Thymus (tissue), 11 donors: ENCODE data around the gene PER1. TPM values are rescaled to one million over a fixed set of nuclear protein-coding genes. Genes with fewer than 3 reads are reported as not detected.

ENCODE experiments used
- DNase-seq, 9 donors: peaks; one replicate each; pipeline ENCODE4 v3.0.0-alpha.2; 2013; ENCODE audit warnings: low spot score in 9 of 9, low read depth in 6 of 9, missing footprints in 1 of 9
- H3K27ac ChIP-seq, 2 donors: one replicate each; pipeline ENCODE4 v1.5.1; 2013; ENCODE audit warnings: control low read depth in 1 of 2, low read depth in 1 of 2, low read length in 1 of 2, mild to moderate bottlenecking in 1 of 2, moderate library complexity in 1 of 2
- H3K27me3 ChIP-seq, 2 donors: one replicate each; pipeline ENCODE4 v1.5.1; 2013; ENCODE audit warnings: low read length in 1 of 2; ENCODE audit not compliant: control insufficient read depth in 2 of 2, insufficient read depth in 1 of 2
- H3K36me3 ChIP-seq, 2 donors: one replicate each; pipeline ENCODE4 v1.5.1; 2013; ENCODE audit warnings: low read length in 1 of 2, mild to moderate bottlenecking in 1 of 2, moderate library complexity in 1 of 2; ENCODE audit not compliant: control insufficient read depth in 2 of 2, insufficient read depth in 2 of 2
- H3K4me1 ChIP-seq, 2 donors: one replicate each; pipeline ENCODE4 v1.5.1; 2013; ENCODE audit warnings: low read length in 2 of 2; ENCODE audit not compliant: control insufficient read depth in 2 of 2, insufficient read depth in 2 of 2
- H3K4me3 ChIP-seq, 2 donors: one replicate each; pipeline ENCODE4 v1.5.1; 2013; ENCODE audit warnings: low read length in 2 of 2, control low read depth in 1 of 2, mild to moderate bottlenecking in 1 of 2
- H3K9me3 ChIP-seq, 2 donors: one replicate each; pipeline ENCODE4 v1.5.1; 2013; ENCODE audit warnings: low read length in 1 of 2, mild to moderate bottlenecking in 1 of 2; ENCODE audit not compliant: control insufficient read depth in 2 of 2, insufficient read depth in 1 of 2
- WGBS: extraction: QIAGEN DNeasy Blood & Tissue Kit; methylation state at CpG from one replicate; pipeline ENCODE4 v1.1.7; 2013; 5-methylcytosine and 5-hydroxymethylcytosine counted together
- polyA plus RNA-seq: library from polyadenylated mRNA; stranded (reverse); fragments of 200-250 nt; gene quantifications from one replicate; pipeline ENCODE4 v1.2.3, GENCODE V29; 2013
- total RNA-seq: library from RNA; stranded (reverse); fragments of 120-200 nt; gene quantifications from one replicate; pipeline ENCODE4 v1.2.4, GENCODE V29; 2013
- donor health status: healthy.

The PER1 gene
- total and polyA plus RNA-seq, 2 donors, result 4.2 to 71.9 TPM

GRCh38 chr17:8119581-8120519, 32.4 kb downstream of the PER1 start:
- WGBS, result 1% methylated on average over 28 of the region's 28 CpGs
- peak; percentile 65 to 93 (median 85) for DNase-seq
- H3K4me1 ChIP-seq, result peaks cover 31 to 65% of the 10 kb centered on the region in 2 donors
- peaks cover 67 to 93% of the 10 kb centered on the region in 2 donors for H3K27me3 ChIP-seq
- H3K27ac ChIP-seq, result peak overlapping the region in 1 of 2 donors; percentile 50
- H3K9me3 ChIP-seq, result peaks cover 0 to 22% of the 10 kb centered on the region in 2 donors
- peak overlapping the region; percentile 54 to 60 for H3K4me3 ChIP-seq
- no peaks in the 10 kb centered on the region for H3K36me3 ChIP-seq

- peaks cover 0 to 17% of the 10 kb centered on the region in 2 donors for H3K9me3 ChIP-seq
- peaks cover 24 to 56% of the 10 kb centered on the region in 2 donors for H3K4me1 ChIP-seq
- under 1% methylated on average over 38 of the region's 38 CpGs for WGBS
- H3K4me3 ChIP-seq, result peak overlapping the region; percentile 54 to 60
- H3K36me3 ChIP-seq, result no peaks in the 10 kb centered on the region
- peaks cover 61 to 93% of the 10 kb centered on the region in 2 donors for H3K27me3 ChIP-seq
- DNase-seq, result peak; percentile 59 to 93 (median 79)
- peak overlapping the region; percentile 50 to 70 for H3K27ac ChIP-seq
Measured at GRCh38 chr17:8118769-8119580, 33.2 kb downstream of the PER1 start.

GRCh38 chr17:8117980-8118768, 34.0 kb downstream of the PER1 start, which contains the start of gene ALOXE3:
Gene ALOXE3 (minus strand): TSS chr17:8118514. CDS start chr17:8117990, 524 bp downstream.
- H3K9me3 ChIP-seq, result peaks cover 0 to 9% of the 10 kb centered on the region in 2 donors
- WGBS, result under 1% methylated on average over 33 of the region's 33 CpGs
- H3K36me3 ChIP-seq, result no peaks in the 10 kb centered on the region
- H3K27me3 ChIP-seq, result peaks cover 53 to 92% of the 10 kb centered on the region in 2 donors
- peak in 1 of 9 donors; percentile 6 for DNase-seq
- H3K27ac ChIP-seq, result peak within 1 kb of the TSS; percentile 50 to 70
- H3K4me3 ChIP-seq, result peak within 1 kb of the TSS; percentile 54 to 60
- H3K4me1 ChIP-seq, result peaks cover 18 to 48% of the 10 kb centered on the region in 2 donors

GRCh38 chr17:8117367-8117979, 34.7 kb downstream of the PER1 start:
- DNase-seq, result no peak
- H3K27me3 ChIP-seq, result peaks cover 47 to 92% of the 10 kb centered on the region in 2 donors
- peaks cover 0 to 9% of the 10 kb centered on the region in 2 donors for H3K9me3 ChIP-seq
- peak overlapping the region; percentile 5 to 54 for H3K4me3 ChIP-seq
- 4% methylated on average over 18 of the region's 18 CpGs for WGBS
- H3K36me3 ChIP-seq, result no peaks in the 10 kb centered on the region
- peaks cover 14 to 41% of the 10 kb centered on the region in 2 donors for H3K4me1 ChIP-seq
- H3K27ac ChIP-seq, result no peak overlapping the region

GRCh38 chr17:8116776-8117175, 35.4 kb downstream of the PER1 start:
- H3K27ac ChIP-seq, result no peak overlapping the region
- H3K36me3 ChIP-seq, result no peaks in the 10 kb centered on the region
- H3K9me3 ChIP-seq, result peaks cover 0 to 9% of the 10 kb centered on the region in 2 donors
- no peak for DNase-seq
- 58% methylated on average over 18 of the region's 18 CpGs for WGBS
- H3K27me3 ChIP-seq, result peaks cover 40 to 92% of the 10 kb centered on the region in 2 donors
- no peak overlapping the region for H3K4me3 ChIP-seq
- peaks cover 12 to 34% of the 10 kb centered on the region in 2 donors for H3K4me1 ChIP-seq

GRCh38 chr17:8110907-8111306, 41.3 kb downstream of the PER1 start:
- Histone ChIP-seq H3K36me3 (no peaks in the 10 kb centered on the region), H3K27me3 (peaks cover 25 to 79% of the 10 kb centered on the region in 2 donors), H3K9me3 (no peaks in the 10 kb centered on the region), H3K4me3 (no peak overlapping the region), H3K27ac (no peak overlapping the region), H3K4me1 (peaks cover 3 to 8% of the 10 kb centered on the region in 2 donors)
- 98% methylated on average over 6 of the region's 6 CpGs for WGBS
- no peak for DNase-seq

GRCh38 chr17:8110456-8110804, 41.8 kb downstream of the PER1 start:
- peaks cover 3 to 8% of the 10 kb centered on the region in 2 donors for H3K4me1 ChIP-seq
- H3K4me3 ChIP-seq, result no peak overlapping the region
- no peak for DNase-seq
- WGBS, result 28% methylated on average over 10 of the region's 10 CpGs
- H3K27ac ChIP-seq, result no peak overlapping the region
- no peaks in the 10 kb centered on the region for H3K36me3 ChIP-seq
- no peaks in the 10 kb centered on the region for H3K9me3 ChIP-seq
- peaks cover 21 to 74% of the 10 kb centered on the region in 2 donors for H3K27me3 ChIP-seq
